Left ventricle myocardium inferior (tissue), 1 donor: ENCODE measurements around the gene HSBP1L1. TPM values are rescaled to one million over a fixed set of nuclear protein-coding genes. Genes with fewer than 3 reads are reported as not detected.

Experiments
- DNase-seq: peaks from one replicate; pipeline ENCODE4 v3.0.0-alpha.2; 2020
- H3K27ac ChIP-seq: fragments of 200-600 bp; replicated peaks from 2 replicates; pipeline ENCODE4 v1.8.0; 2021
- H3K27me3 ChIP-seq: fragments of 200-600 bp; 2 replicates; pipeline ENCODE4 v1.8.0; 2021; ENCODE audit warnings: low read depth
- H3K36me3 ChIP-seq: fragments of 200-600 bp; 2 replicates; pipeline ENCODE4 v1.8.0; 2021
- H3K4me1 ChIP-seq: fragments of 200-600 bp; 2 replicates; pipeline ENCODE4 v1.8.0; 2021
- H3K4me3 ChIP-seq: fragments of 200-600 bp; 2 replicates; pipeline ENCODE4 v1.8.0; 2021; ENCODE audit warnings: mild to moderate bottlenecking, moderate library complexity
- H3K9me3 ChIP-seq: fragments of 200-600 bp; replicated peaks from 2 replicates; pipeline ENCODE4 v1.8.0; 2021
- intact Hi-C: fragments of 100-400 bp; cut with micrococcal nuclease; formaldehyde crosslinking; loops from one replicate; pipeline ENCODE4 v1.11.0; 2022
- total RNA-seq: library from RNA; stranded (reverse); fragmentation: NEBNext Ultra II Directional; extraction: Animal tissue kit (Norgen Biotek cat#: 25700); gene quantifications from one replicate; pipeline ENCODE4 v1.2.1, GENCODE V29; 2021
- TF ChIP-seq, protein P1 (sequence below): fragments of 200-600 bp; IDR thresholded peaks from 2 replicates; pipeline ENCODE4 v1.8.0; 2021; ENCODE audit warnings: antibody characterized with exemption, mild to moderate bottlenecking, borderline replicate concordance
- donor health status: DM: no; HTN: yes; CAD: no; lungs with severe emphysema.

Gene HSBP1L1
- total RNA-seq, 1 donor from 2014 or later = 12.2 TPM

DNA sequence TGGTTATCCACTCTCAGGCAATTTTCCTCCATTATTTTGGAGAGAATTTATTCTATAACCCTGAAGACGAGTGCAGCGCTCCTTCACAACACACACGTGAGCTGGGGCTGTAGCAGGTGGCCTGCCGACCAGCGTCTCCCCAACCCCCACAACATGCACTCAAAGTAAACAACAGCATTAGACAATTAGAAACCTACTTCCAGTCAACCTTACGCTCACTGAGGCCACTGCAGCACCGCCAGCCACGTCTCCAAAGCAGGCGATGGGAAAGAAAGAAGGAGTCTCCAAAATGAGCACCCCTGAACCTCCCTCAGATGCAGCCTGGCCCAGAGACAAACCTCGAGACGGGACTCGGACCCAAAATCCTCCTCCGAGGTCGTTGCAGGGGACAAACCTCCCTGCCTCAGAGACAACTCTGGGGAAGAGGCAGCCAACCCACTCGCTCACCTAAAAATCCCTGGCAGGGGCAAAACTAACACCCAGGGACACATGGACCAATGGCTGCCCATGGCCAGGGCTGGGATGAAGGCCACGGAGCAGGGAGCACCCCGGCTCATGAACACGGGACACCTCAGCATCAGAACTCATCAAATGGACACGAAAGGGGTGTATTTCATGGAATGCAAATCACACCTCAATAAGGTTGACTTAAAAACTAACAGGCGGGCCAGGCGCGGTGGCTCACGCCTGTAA, 15.6 kb upstream of the HSBP1L1 start:
- no peaks in the 10 kb centered on the region for H3K9me3 ChIP-seq
- peaks cover 76% of the 10 kb centered on the region for H3K4me1 ChIP-seq
- H3K4me3 ChIP-seq = peak overlapping the region; percentile 87
- intact Hi-C loops = no loop called here
- peaks cover 8% of the 10 kb centered on the region for H3K36me3 ChIP-seq
- H3K27me3 ChIP-seq = no peaks in the 10 kb centered on the region
- TF ChIP-seq, protein P1, sequence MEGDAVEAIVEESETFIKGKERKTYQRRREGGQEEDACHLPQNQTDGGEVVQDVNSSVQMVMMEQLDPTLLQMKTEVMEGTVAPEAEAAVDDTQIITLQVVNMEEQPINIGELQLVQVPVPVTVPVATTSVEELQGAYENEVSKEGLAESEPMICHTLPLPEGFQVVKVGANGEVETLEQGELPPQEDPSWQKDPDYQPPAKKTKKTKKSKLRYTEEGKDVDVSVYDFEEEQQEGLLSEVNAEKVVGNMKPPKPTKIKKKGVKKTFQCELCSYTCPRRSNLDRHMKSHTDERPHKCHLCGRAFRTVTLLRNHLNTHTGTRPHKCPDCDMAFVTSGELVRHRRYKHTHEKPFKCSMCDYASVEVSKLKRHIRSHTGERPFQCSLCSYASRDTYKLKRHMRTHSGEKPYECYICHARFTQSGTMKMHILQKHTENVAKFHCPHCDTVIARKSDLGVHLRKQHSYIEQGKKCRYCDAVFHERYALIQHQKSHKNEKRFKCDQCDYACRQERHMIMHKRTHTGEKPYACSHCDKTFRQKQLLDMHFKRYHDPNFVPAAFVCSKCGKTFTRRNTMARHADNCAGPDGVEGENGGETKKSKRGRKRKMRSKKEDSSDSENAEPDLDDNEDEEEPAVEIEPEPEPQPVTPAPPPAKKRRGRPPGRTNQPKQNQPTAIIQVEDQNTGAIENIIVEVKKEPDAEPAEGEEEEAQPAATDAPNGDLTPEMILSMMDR = no peak
- DNase-seq = no peak
- peak overlapping the region; percentile 89 for H3K27ac ChIP-seq

DNA sequence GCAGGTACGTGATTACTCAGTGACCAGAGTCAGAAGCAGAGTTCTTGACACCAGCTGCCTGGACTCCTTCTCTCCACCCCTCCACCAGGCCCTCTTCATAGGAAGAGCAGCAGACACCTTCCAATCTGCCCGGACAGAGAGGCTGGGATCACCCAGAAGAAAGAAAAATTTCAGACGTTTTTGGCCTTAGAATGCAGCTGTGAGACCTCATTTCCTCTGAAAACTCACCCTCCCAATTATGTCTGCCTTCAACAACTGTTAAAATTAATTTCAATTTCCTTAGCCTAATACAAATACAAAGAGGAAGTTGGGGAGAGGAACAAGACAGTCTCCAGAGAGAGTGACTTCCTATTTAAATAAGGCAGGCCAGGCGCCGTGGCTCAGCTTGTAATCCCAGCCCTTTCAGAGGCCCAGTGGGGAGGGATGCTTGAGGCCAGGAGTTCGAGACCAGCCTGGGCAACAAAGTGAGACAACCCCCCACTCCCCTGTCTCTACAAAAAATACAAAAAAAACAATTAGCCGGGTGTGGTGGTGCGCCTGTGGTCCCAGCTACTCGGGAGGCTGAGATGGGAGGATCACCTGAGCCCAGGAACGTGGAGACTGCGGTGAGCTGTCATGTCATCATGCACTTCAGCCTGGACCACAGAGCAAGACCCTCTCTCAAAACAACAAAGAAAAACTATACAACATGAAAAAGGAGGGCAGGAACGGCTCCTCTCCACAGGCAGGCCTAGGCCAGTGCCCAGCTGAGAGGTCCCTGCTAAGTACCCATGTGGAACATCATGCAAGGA, 14.6 kb upstream of the HSBP1L1 start:
- intact Hi-C loops = no loop called here
- peak; percentile 60 for DNase-seq
- H3K9me3 ChIP-seq = no peaks in the 10 kb centered on the region
- H3K4me3 ChIP-seq = peak overlapping the region; percentile 87
- H3K4me1 ChIP-seq = peaks cover 67% of the 10 kb centered on the region
- H3K27me3 ChIP-seq = no peaks in the 10 kb centered on the region
- TF ChIP-seq, protein P1 = no peak
- H3K36me3 ChIP-seq = peaks cover 8% of the 10 kb centered on the region
- H3K27ac ChIP-seq = peak overlapping the region; percentile 89

DNA sequence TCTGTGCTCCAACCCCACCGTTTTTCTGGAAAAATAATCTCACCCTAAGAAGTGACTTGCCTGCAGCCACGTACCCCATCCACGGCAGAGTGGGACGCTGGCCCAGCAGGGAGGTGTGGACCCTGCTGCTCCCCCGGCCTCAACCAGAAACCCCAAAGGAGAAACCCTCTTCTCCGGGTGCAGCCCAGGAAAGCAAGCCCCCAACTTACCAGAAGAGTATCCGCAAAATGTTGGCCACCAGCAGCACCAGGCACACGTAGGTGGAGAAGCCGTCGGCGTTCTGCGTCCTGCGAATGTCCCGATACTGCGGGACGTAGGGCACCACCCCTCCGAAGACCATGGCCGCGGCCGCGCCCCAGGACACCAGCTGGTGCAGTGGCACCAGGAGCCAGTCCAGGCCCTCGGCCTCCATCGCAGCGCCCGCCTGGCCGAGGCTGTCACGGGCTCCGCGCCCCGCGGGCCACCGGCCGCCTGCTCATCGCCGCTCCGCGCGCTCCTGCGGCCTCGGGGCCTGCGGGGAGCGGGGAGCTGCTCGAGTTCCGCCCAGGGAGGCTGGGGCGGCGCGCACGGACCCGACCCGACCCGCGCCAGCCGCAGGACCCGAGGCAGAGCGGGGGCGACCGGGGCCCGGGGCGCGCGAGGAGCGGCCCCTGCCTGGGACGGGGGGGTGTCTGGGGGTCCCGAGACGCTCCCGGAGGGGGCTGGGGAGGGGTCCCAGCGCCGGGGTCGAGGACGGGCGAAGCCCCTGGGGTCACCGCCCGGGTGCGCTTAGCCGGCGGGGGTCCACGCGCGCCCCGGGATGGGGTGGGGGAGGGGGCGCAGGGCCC, 13.7 kb upstream of the HSBP1L1 start:
- no peak for DNase-seq
- peak overlapping the region; percentile 87 for H3K4me3 ChIP-seq
- intact Hi-C loops = no loop called here
- no peaks in the 10 kb centered on the region for H3K27me3 ChIP-seq
- H3K36me3 ChIP-seq = peaks cover 8% of the 10 kb centered on the region
- peaks cover 62% of the 10 kb centered on the region for H3K4me1 ChIP-seq
- H3K9me3 ChIP-seq = no peaks in the 10 kb centered on the region
- TF ChIP-seq, protein P1 = no peak
- H3K27ac ChIP-seq = peak overlapping the region; percentile 89

DNA sequence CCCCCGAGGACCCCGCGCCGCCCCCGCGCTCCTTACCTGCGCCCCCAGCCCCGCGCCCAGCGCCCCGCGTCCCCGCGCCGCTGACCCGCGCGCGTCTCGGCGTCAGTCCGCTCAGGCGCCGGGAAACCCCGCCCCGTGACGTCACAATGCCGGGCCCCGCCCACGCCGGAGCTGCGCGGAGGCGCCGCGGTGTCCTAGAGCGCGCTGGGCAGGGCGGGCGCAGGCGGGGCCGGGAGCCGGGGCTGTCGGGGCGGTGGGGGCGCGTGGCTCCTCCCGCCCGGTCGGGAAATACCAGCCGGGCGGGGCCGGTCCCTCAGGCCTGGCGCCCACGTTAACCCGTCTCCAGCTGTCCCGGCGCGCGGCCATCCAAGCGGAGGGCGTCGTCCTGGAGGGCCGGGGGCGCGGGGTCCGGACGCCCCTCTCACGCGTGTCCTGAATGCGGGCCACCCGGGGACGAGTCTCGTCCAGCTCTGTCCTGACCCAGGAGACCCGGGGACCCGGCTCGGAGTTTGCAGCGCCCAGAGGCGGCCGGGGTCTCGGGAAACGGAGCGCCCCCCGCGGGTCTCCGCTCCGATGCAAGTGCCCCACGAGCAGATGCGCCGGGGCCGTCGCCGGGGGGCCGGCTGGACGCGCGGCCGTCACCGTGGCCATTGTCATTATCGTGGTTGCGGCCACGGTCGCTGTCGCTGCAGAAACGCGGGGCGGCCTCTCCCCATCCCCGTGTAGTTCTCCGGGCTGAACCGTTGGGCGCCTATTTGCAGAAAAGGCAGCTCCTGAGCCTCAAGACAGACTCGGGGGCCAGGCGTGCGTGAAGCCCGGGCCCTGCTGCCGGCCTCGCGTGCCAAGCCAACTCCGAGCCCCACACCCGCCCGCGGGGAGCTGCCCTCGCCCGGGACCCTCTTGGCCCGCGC, 12.6 kb upstream of the HSBP1L1 start, which contains the start of gene SLC66A2:
TSS of gene SLC66A2 (minus strand) at position 109 of the 911 bp plus-strand sequence. CDS start 727 bp downstream, outside the sequence.
- Histone ChIP-seq H3K4me1 (peaks cover 51% of the 10 kb centered on the region), H3K4me3 (peak within 1 kb of the TSS; percentile 87), H3K36me3 (peaks cover 8% of the 10 kb centered on the region), H3K9me3 (no peaks in the 10 kb centered on the region), H3K27me3 (no peaks in the 10 kb centered on the region), H3K27ac (peak within 1 kb of the TSS; percentile 89)
- TF ChIP-seq, protein P1 = peak; percentile 13
- intact Hi-C loops = no loop called here
- DNase-seq = peak; percentile 94
